Activated CD8-positive, alpha-beta T cell treated with anti-CD3 and anti-CD28 coated beads for 36 hours (primary cell): ENCODE measurements around the gene PRKCB. TPM values are rescaled to one million over a fixed set of nuclear protein-coding genes. Genes with fewer than 3 reads are reported as not detected.

Experiments used
- ATAC-seq: fragments of 200-7000 bp; cut with Tn5 transposase; one replicate; pipeline ENCODE4 v1.10.0; 2021; ENCODE audit warnings: mild to moderate bottlenecking, moderate library complexity
- CTCF ChIA-PET: fragments of 350-600 bp; sonication (Branson Sonifier 250); formaldehyde crosslinking; loops from one replicate; lab custom pipeline; 2021; ENCODE audit warnings: antibody characterized with exemption; lab: Charles Lee
- POLR2A ChIA-PET: fragments of 350-600 bp; sonication (Branson Sonifier 250); formaldehyde crosslinking; loops from one replicate; lab custom pipeline; 2021; ENCODE audit warnings: antibody characterized with exemption; lab: Charles Lee
- DNase-seq: peaks from one replicate; pipeline ENCODE4 v3.0.0-alpha.2; 2020
- H3K27ac Mint-ChIP-seq: one replicate; pipeline ENCODE4 v1.8.0; 2021; ENCODE audit warnings: mild to moderate bottlenecking, mixed read lengths
- H3K27me3 Mint-ChIP-seq: one replicate; pipeline ENCODE4 v1.8.0; 2021; ENCODE audit warnings: mixed read lengths
- H3K36me3 Mint-ChIP-seq: one replicate; pipeline ENCODE4 v1.8.0; 2021; ENCODE audit warnings: low read depth, mixed read lengths
- H3K4me1 Mint-ChIP-seq: one replicate; pipeline ENCODE4 v1.8.0; 2021; ENCODE audit warnings: low read depth, mixed read lengths
- H3K4me3 Mint-ChIP-seq: one replicate; pipeline ENCODE4 v1.8.0; 2021; ENCODE audit warnings: mild to moderate bottlenecking, moderate library complexity, mixed read lengths
- H3K9me3 Mint-ChIP-seq: one replicate; pipeline ENCODE4 v1.8.0; 2021; ENCODE audit warnings: mixed read lengths
- CTCF ChIP-seq: fragments of 200-600 bp; IDR thresholded peaks from one replicate; pipeline ENCODE4 v1.8.0; 2022; ENCODE audit warnings: antibody characterized with exemption, mild to moderate bottlenecking
- intact Hi-C: fragments of 100-400 bp; cut with micrococcal nuclease; formaldehyde crosslinking; loops from one replicate; pipeline ENCODE4 v1.10.0; 2022
- total RNA-seq, 2 experiments: library from RNA; stranded (reverse); gene quantifications; one replicate each; pipeline ENCODE4 v1.2.3, GENCODE V29; 2021

PRKCB gene
- total RNA-seq, 2 experiments from 2014 or later, result 101 to 105 TPM

DNA sequence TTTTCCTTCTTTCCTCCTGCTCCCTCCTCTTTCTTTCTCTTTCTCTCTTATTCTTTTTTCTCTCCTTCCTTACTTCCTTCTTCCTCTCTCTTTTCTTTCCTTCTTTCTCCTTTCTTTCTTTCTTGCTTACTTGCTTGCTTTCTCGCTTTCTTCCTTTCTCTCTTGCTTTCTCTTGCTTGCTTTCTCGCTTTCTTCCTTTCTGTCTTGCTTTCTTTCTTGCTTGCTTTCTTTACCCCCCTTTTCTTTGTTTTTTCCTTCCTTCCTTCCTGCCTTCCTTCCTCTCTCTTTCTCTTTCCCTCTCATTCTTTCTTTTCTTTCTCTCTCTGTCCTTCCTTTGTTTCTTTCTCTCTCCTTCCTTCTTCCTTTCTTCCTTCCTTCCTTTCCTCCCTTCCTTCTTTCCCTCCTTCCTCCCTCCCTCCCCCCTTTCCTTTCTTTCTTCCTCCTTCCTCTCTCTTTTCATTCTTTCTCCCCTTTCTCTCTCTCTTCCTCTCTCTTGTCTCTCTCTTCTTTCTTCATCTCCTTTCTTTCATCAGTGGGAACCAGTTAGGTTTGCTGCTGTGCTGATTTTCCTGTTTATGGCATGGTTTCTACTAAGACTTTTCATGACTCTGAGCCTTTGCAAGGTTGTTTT lies 277.4 kb downstream of the PRKCB start:
- intact Hi-C loops, result no loop called here
- H3K9me3 Mint-ChIP-seq, result no peaks in the 10 kb centered on the region
- ChIA-PET POLR2A (no interaction called here), CTCF (no interaction called here)
- TF ChIP-seq CTCF, result no peak
- H3K4me3 Mint-ChIP-seq, result no peak overlapping the region
- H3K4me1 Mint-ChIP-seq, result no peaks in the 10 kb centered on the region
- ATAC-seq (no peak), DNase-seq (no peak)
- no peaks in the 10 kb centered on the region for H3K27me3 Mint-ChIP-seq
- no peak overlapping the region for H3K27ac Mint-ChIP-seq
- H3K36me3 Mint-ChIP-seq, result peaks cover 27% of the 10 kb centered on the region

- peaks cover 34% of the 10 kb centered on the region for H3K36me3 Mint-ChIP-seq
- POLR2A ChIA-PET, result no interaction called here
- H3K27me3 Mint-ChIP-seq, result no peaks in the 10 kb centered on the region
- no peaks in the 10 kb centered on the region for H3K9me3 Mint-ChIP-seq
- H3K27ac Mint-ChIP-seq, result no peak overlapping the region
- ATAC-seq (no peak), DNase-seq (no peak)
- CTCF ChIA-PET, result no interaction called here
- H3K4me3 Mint-ChIP-seq, result no peak overlapping the region
- intact Hi-C loops, result no loop called here
- no peak for TF ChIP-seq CTCF
- H3K4me1 Mint-ChIP-seq, result no peaks in the 10 kb centered on the region
These were observed 279.1 kb downstream of the PRKCB start for GRCh38 chr16:24114876-24115275.

DNA sequence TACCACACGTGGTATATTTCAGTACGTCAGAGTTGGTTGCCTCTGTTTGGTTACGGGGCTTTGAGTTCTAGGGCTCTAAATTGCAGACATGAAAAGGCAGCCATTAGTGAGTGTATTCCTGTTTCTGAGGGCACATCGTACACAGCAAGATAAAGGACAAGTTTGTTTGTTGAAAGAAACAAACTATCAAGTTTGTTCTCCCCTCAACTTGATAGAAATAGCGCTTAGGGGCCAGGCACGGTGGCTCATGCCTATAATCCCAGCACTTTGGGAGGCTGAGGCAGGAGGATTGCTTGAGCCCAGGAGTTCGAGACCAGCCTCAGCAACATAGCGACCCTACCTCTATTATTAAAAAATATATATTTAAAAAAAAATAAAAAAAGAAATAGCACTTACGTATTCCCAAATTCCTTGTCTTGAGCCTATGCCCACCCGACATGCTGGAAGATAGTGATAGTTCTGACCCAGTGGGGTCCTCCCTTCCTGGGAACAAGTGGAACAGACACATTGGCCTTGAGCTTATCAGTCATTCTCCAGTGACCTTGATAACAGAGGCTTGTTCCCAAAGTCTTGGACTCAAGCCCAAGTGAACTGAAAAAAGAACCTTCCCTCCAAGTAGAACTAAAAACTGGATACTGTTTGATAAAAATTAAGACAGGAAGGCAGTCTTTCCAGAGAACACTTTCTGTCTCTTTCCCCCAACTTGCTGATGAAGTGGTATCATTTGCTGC lies 280.4 kb downstream of the PRKCB start:
- no peaks in the 10 kb centered on the region for H3K27me3 Mint-ChIP-seq
- no peak overlapping the region for H3K4me3 Mint-ChIP-seq
- POLR2A ChIA-PET, result no interaction called here
- H3K4me1 Mint-ChIP-seq, result no peaks in the 10 kb centered on the region
- TF ChIP-seq CTCF, result no peak
- no peak for ATAC-seq
- CTCF ChIA-PET, result no interaction called here
- peaks cover 43% of the 10 kb centered on the region for H3K36me3 Mint-ChIP-seq
- intact Hi-C loops, result no loop called here
- no peak overlapping the region for H3K27ac Mint-ChIP-seq
- H3K9me3 Mint-ChIP-seq, result no peaks in the 10 kb centered on the region
- DNase-seq, result no peak

DNA sequence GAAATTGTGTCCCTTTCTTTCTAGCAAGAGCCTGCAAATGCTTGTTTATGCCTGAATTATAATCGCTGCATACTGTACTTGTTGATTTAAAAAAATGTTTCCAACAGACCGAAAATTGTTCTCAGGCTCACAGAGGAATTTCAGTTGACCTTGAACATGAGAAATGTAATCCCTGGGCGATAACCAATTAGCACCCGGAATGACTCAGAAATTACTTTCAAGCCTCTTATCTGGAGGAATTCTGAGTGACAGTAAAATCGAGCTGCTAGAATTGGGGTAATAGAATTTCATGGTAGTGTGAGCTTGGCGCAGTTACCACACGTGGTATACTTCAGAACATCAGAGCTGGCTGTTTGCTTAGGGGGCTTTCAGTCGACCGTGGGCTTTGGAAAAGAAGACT lies 281.2 kb downstream of the PRKCB start:
- H3K4me1 Mint-ChIP-seq, result no peaks in the 10 kb centered on the region
- H3K27ac Mint-ChIP-seq, result no peak overlapping the region
- no peaks in the 10 kb centered on the region for H3K9me3 Mint-ChIP-seq
- no peaks in the 10 kb centered on the region for H3K27me3 Mint-ChIP-seq
- POLR2A ChIA-PET, result no interaction called here
- TF ChIP-seq CTCF, result no peak
- CTCF ChIA-PET, result no interaction called here
- no peak overlapping the region for H3K4me3 Mint-ChIP-seq
- DNase-seq (no peak), ATAC-seq (no peak)
- intact Hi-C loops, result no loop called here
- peaks cover 47% of the 10 kb centered on the region for H3K36me3 Mint-ChIP-seq

- H3K27ac Mint-ChIP-seq, result no peak overlapping the region
These were observed 281.9 kb downstream of the PRKCB start for GRCh38 chr16:24117680-24118079.

More at GRCh38 chr16:24117680-24118079, 281.9 kb downstream of the PRKCB start:
- no peak for TF ChIP-seq CTCF
- CTCF ChIA-PET, result no interaction called here
- ATAC-seq, result no peak
- POLR2A ChIA-PET, result no interaction called here
- Mint-ChIP-seq H3K4me1 (no peaks in the 10 kb centered on the region), H3K36me3 (peaks cover 48% of the 10 kb centered on the region), H3K27me3 (no peaks in the 10 kb centered on the region), H3K4me3 (no peak overlapping the region), H3K9me3 (no peaks in the 10 kb centered on the region)
- no peak for DNase-seq
- intact Hi-C loops, result no loop called here
